ENCODE results near the gene MXD4.

Gene MXD4

DNA sequence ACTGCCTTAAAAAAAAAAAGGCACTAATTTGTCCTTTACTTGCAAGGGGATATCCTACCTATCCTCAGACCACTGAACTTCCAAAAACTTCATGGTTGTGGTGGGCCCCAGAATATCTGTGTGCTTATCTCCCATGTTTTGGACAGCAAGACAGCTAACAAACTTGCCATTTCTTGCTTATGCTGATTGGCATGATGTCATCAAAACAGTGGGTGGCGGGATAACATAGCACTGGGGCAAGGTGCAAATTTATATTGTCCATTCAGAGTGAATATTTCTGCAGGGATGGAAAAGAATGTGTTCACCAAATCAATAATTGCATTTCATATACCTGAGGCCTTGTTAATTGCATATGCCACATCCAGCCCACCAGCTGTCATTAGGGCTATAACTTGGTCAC is 43.5 kb downstream of the MXD4 start:
- TF ChIP-seq, protein P1, sequence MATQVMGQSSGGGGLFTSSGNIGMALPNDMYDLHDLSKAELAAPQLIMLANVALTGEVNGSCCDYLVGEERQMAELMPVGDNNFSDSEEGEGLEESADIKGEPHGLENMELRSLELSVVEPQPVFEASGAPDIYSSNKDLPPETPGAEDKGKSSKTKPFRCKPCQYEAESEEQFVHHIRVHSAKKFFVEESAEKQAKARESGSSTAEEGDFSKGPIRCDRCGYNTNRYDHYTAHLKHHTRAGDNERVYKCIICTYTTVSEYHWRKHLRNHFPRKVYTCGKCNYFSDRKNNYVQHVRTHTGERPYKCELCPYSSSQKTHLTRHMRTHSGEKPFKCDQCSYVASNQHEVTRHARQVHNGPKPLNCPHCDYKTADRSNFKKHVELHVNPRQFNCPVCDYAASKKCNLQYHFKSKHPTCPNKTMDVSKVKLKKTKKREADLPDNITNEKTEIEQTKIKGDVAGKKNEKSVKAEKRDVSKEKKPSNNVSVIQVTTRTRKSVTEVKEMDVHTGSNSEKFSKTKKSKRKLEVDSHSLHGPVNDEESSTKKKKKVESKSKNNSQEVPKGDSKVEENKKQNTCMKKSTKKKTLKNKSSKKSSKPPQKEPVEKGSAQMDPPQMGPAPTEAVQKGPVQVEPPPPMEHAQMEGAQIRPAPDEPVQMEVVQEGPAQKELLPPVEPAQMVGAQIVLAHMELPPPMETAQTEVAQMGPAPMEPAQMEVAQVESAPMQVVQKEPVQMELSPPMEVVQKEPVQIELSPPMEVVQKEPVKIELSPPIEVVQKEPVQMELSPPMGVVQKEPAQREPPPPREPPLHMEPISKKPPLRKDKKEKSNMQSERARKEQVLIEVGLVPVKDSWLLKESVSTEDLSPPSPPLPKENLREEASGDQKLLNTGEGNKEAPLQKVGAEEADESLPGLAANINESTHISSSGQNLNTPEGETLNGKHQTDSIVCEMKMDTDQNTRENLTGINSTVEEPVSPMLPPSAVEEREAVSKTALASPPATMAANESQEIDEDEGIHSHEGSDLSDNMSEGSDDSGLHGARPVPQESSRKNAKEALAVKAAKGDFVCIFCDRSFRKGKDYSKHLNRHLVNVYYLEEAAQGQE (IDR thresholded peaks at IDR 0.05; ENCODE audit: insufficient read depth in 1 of 2, low read depth in 2 of 2, low read length in 2 of 2): no peak
- TF ChIP-seq TAF1 (IDR thresholded peaks at IDR 0.05; ENCODE audit: borderline replicate concordance, insufficient read depth, low read length) (no peak), SIN3A (IDR thresholded peaks at IDR 0.05; ENCODE audit: borderline replicate concordance, insufficient read depth, low read length) (no peak), FOXP2 (optimal IDR thresholded peaks at IDR 0.05; ENCODE audit: borderline replicate concordance, extremely low read depth, extremely low read length, insufficient read depth) (no peak), POLR2AphosphoS5 (IDR thresholded peaks at IDR 0.05; ENCODE audit: low read depth, low read length) (no peak)

DNA sequence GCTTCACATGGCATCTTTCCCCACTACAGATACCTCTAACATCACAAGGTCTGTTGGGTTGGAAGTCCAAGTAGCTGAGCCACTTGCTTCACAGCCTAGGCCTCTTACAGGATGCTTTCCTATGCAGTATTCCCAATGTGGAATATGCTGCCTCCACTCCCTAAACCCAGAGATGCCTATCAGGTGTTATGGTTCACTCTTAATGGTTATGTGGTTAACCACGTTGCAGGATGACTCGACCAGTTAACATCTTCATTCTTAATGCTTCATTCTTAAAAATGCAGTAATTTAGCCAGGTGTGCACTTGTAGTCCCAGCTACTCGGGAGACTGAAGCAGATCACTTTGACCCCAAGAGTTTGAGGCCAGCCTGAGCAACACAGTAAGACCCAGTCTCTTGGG is 44.2 kb downstream of the MXD4 start:
- no peak for TF ChIP-seq SIN3A (IDR thresholded peaks at IDR 0.05; ENCODE audit: borderline replicate concordance, insufficient read depth, low read length)
- no peak for TF ChIP-seq TAF1 (IDR thresholded peaks at IDR 0.05; ENCODE audit: borderline replicate concordance, insufficient read depth, low read length)
- no peak for TF ChIP-seq POLR2AphosphoS5 (IDR thresholded peaks at IDR 0.05; ENCODE audit: low read depth, low read length)
- TF ChIP-seq FOXP2 (optimal IDR thresholded peaks at IDR 0.05; ENCODE audit: borderline replicate concordance, extremely low read depth, extremely low read length, insufficient read depth): no peak
- TF ChIP-seq, protein P1 (IDR thresholded peaks at IDR 0.05; ENCODE audit: insufficient read depth in 1 of 2, low read depth in 2 of 2, low read length in 2 of 2): no peak

DNA sequence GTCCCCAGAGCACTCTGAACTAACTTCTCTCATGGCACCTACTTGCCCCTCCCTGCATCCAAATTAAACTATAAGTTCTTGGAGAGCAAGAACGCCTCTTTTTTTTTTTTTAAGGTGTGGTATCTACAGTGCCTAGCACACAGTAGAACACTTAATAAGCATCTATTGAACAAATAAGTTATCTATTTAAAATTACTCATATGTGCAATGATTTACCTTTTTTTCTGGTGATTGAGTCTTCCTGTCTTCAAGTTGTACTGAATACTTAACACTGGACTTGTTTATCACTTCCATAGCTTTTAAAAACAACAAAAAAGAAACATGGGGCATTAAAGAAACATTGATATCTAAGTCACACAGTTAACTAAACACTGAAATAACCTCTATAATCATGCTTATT is 49.1 kb downstream of the MXD4 start:
- TF ChIP-seq, protein P1 (IDR thresholded peaks at IDR 0.05; ENCODE audit: insufficient read depth in 1 of 2, low read depth in 2 of 2, low read length in 2 of 2): no peak
- TF ChIP-seq TAF1 (IDR thresholded peaks at IDR 0.05; ENCODE audit: borderline replicate concordance, insufficient read depth, low read length) (no peak), POLR2AphosphoS5 (IDR thresholded peaks at IDR 0.05; ENCODE audit: low read depth, low read length) (no peak), SIN3A (IDR thresholded peaks at IDR 0.05; ENCODE audit: borderline replicate concordance, insufficient read depth, low read length) (no peak), FOXP2 (optimal IDR thresholded peaks at IDR 0.05; ENCODE audit: borderline replicate concordance, extremely low read depth, extremely low read length, insufficient read depth) (no peak)
